HepG2 (cell line): Measurements from ENCODE around the gene FAT1. TPM values are rescaled to one million over a fixed set of nuclear protein-coding genes. Genes with fewer than 3 reads are reported as not detected.

Source experiments
- AKAP8 ChIP-seq: sonication (generic); formaldehyde crosslinking; IDR thresholded peaks from 2 replicates; pipeline ENCODE4 v1.5.1; 2020; ENCODE audit warnings: mild to moderate bottlenecking, missing genetic modification reagents
- BRF2 ChIP-seq: sonication (generic); formaldehyde crosslinking; IDR thresholded peaks from 2 replicates; pipeline ENCODE4 v1.8.1; 2022; ENCODE audit warnings: mild to moderate bottlenecking, missing genetic modification reagents
- CREBL2 ChIP-seq: sonication (generic); formaldehyde crosslinking; IDR thresholded peaks from 2 replicates; pipeline ENCODE4 v1.8.1; 2023; ENCODE audit warnings: missing genetic modification reagents, mild to moderate bottlenecking, borderline replicate concordance
- FOXK2 ChIP-seq: fragments of 450-650 bp; IDR thresholded peaks from 2 replicates; pipeline ENCODE4 v1.6.1; 2016
- GLI4 ChIP-seq: sonication (generic); formaldehyde crosslinking; IDR thresholded peaks from 2 replicates; pipeline ENCODE4 v1.5.1; 2020; ENCODE audit warnings: missing genetic modification reagents, mild to moderate bottlenecking, moderate library complexity, borderline replicate concordance
- IRF2 ChIP-seq: IDR thresholded peaks from 2 replicates; pipeline ENCODE4 v1.6.1; 2018; ENCODE audit warnings: missing genetic modification reagents, missing compliant biosample characterization
- JUND ChIP-seq: sonication (generic); formaldehyde crosslinking; IDR thresholded peaks from 2 replicates; pipeline ENCODE4 v1.8.0; 2022; ENCODE audit warnings: mild to moderate bottlenecking, missing genetic modification reagents
- KMT2B ChIP-seq: IDR thresholded peaks from 2 replicates; pipeline ENCODE4 v1.6.1; 2016; ENCODE audit warnings: missing genetic modification reagents, missing compliant biosample characterization
- MAFF ChIP-seq: IDR thresholded peaks from 2 replicates; pipeline ENCODE4 v1.6.1; 2011; ENCODE audit warnings: low read depth, low read length, improper control_type of control experiment
- MAZ ChIP-seq, 2 experiments: sonication (generic) in 1 of 2; formaldehyde crosslinking in 1 of 2; IDR thresholded peaks; 2 replicates each; pipeline versions ENCODE4 v1.5.0 to v1.6.1; 2012 to 2020; ENCODE audit warnings: low read depth in 2 of 2, mild to moderate bottlenecking in 2 of 2, borderline replicate concordance in 1 of 2, improper control_type of control experiment in 1 of 2, low read length in 1 of 2, missing genetic modification reagents in 1 of 2, moderate library complexity in 1 of 2
- NCOR1 ChIP-seq: fragments of 200-600 bp; sonication (generic); IDR thresholded peaks from 2 replicates; pipeline ENCODE4 v1.7.0; 2017; ENCODE audit warnings: antibody characterized with exemption, low read length, borderline replicate concordance
- NFKB2 ChIP-seq: sonication (generic); formaldehyde crosslinking; IDR thresholded peaks from 2 replicates; pipeline ENCODE4 v1.4.0; 2020; ENCODE audit warnings: missing genetic modification reagents, borderline replicate concordance
- RELA ChIP-seq: sonication (generic); formaldehyde crosslinking; IDR thresholded peaks from 2 replicates; pipeline ENCODE4 v1.4.0; 2020; ENCODE audit warnings: missing genetic modification reagents
- RNF219 ChIP-seq: sonication (generic); formaldehyde crosslinking; IDR thresholded peaks from 2 replicates; pipeline ENCODE4 v1.5.0; 2020; ENCODE audit warnings: mild to moderate bottlenecking, missing genetic modification reagents
- SMAD1 ChIP-seq: sonication (generic); formaldehyde crosslinking; IDR thresholded peaks from 2 replicates; pipeline ENCODE4 v1.4.0; 2020; ENCODE audit warnings: missing genetic modification reagents, low read depth, mild to moderate bottlenecking, borderline replicate concordance
- TRIM24 ChIP-seq: sonication (generic); formaldehyde crosslinking; IDR thresholded peaks from 2 replicates; pipeline ENCODE4 v1.8.0; 2022; ENCODE audit warnings: mild to moderate bottlenecking, missing genetic modification reagents
- USF2 ChIP-seq, 2 experiments: sonication (generic) in 1 of 2; formaldehyde crosslinking in 1 of 2; IDR thresholded peaks; 2 replicates each; pipeline versions ENCODE4 v1.5.1 to v1.6.1; 2011 to 2020; ENCODE audit warnings: borderline replicate concordance in 1 of 2, low read depth in 1 of 2, low read length in 1 of 2, mild to moderate bottlenecking in 1 of 2, missing genetic modification reagents in 1 of 2, moderate library complexity in 1 of 2
- ZIK1 ChIP-seq: sonication (generic); formaldehyde crosslinking; IDR thresholded peaks from 2 replicates; pipeline ENCODE4 v1.5.0; 2020; ENCODE audit warnings: mild to moderate bottlenecking, low read depth, missing genetic modification reagents, borderline replicate concordance
- ZNF382 ChIP-seq: sonication (generic); formaldehyde crosslinking; IDR thresholded peaks from 2 replicates; pipeline ENCODE4 v1.5.0; 2020; ENCODE audit warnings: missing genetic modification reagents, mild to moderate bottlenecking, borderline replicate concordance
- ZNF383 ChIP-seq: sonication (generic); formaldehyde crosslinking; IDR thresholded peaks from 2 replicates; pipeline ENCODE4 v1.4.0; 2020; ENCODE audit warnings: missing genetic modification reagents, mild to moderate bottlenecking, borderline replicate concordance
- ZNF484 ChIP-seq: sonication (generic); formaldehyde crosslinking; IDR thresholded peaks from 2 replicates; pipeline ENCODE4 v1.5.1; 2020; ENCODE audit warnings: mild to moderate bottlenecking, low read depth, missing genetic modification reagents, borderline replicate concordance
- ZNF7 ChIP-seq: IDR thresholded peaks from 2 replicates; pipeline ENCODE4 v1.6.1; 2016; ENCODE audit warnings: missing biosample characterization, missing genetic modification reagents
- ZSCAN20 ChIP-seq: sonication (generic); formaldehyde crosslinking; IDR thresholded peaks from 2 replicates; pipeline ENCODE4 v1.4.0; 2020; ENCODE audit warnings: missing genetic modification reagents, mild to moderate bottlenecking, borderline replicate concordance
- polyA plus RNA-seq, 8 experiments: library from polyadenylated mRNA; depleted of rRNA in 3 of 8; stranded (reverse) in 7 of 8; unstranded in 1 of 8; fragments of >200 nt; fragmentation: Illumina TruSeq in 4 of 8; extraction: Trizol in 4 of 8; gene quantifications; 2 replicates each; pipeline versions ENCODE4 v1.2.1 to v1.2.3, GENCODE V29; 2011 to 2016; ENCODE audit warnings: low read depth in 4 of 8, missing spikeins in 1 of 8, mixed read lengths in 1 of 8; ENCODE audit not compliant: insufficient read depth in 1 of 8
- total RNA-seq, 5 experiments: library from RNA; depleted of rRNA; stranded (reverse); fragments of >200 nt; fragmentation: Illumina TruSeq; extraction: Trizol; gene quantifications; 2 replicates each; pipeline ENCODE4 v1.2.3, GENCODE V29; 2016; ENCODE audit warnings: low read depth in 1 of 5

Gene FAT1
- total and polyA plus RNA-seq, 2 of the 13 experiments (the other 11 are each of a cell fraction or from before 2014, with no cell fraction given), result 185 to 216 TPM

GRCh38 chr4:186755550-186756519 is 32.2 kb upstream of the FAT1 start (continued):
- TF ChIP-seq NCOR1 (peak; percentile 79; the same call in 1 of the 2 replicates), MAZ (IDR thresholded peaks at IDR 0.05; ENCODE audit: borderline replicate concordance, low read depth, low read length) (no peak), MAZ (CRISPR knock-in tag; IDR thresholded peaks at IDR 0.05; ENCODE audit: low read depth) (no peak), MAFF (no peak), ZSCAN20 (CRISPR knock-in tag) (no peak), NFKB2 (CRISPR knock-in tag) (no peak), ZNF7 (CRISPR knock-in tag) (no peak), BRF2 (CRISPR knock-in tag) (no peak), ZIK1 (no peak), AKAP8 (CRISPR knock-in tag) (no peak), FOXK2 (peak; percentile 71), GLI4 (CRISPR knock-in tag) (no peak), TRIM24 (CRISPR knock-in tag) (peak; percentile 91), JUND (CRISPR knock-in tag) (peak; percentile 76), ZNF383 (no peak), KMT2B (peak; percentile 43; the same call in 1 of the 2 replicates), USF2 (IDR thresholded peaks at IDR 0.05; ENCODE audit: low read depth, low read length) (no peak), USF2 (CRISPR knock-in tag; IDR thresholded peaks at IDR 0.05; ENCODE audit: borderline replicate concordance) (no peak), ZNF484 (CRISPR knock-in tag) (no peak), RNF219 (CRISPR knock-in tag) (no peak), IRF2 (CRISPR knock-in tag) (peak; percentile 91), SMAD1 (CRISPR knock-in tag) (no peak), RELA (CRISPR knock-in tag) (no peak), ZNF382 (CRISPR knock-in tag) (no peak), CREBL2 (CRISPR knock-in tag) (no peak)
